Measurements from ENCODE around the gene LRRC18.

GRCh38 chr10:48957361-48958151 lies 17.9 kb upstream of the LRRC18 start:
- TF ChIP-seq CTCF (conservative IDR thresholded peaks at IDR 0.05; ENCODE audit: low read depth, low read length) (no peak), EZH2 (IDR thresholded peaks at IDR 0.05; ENCODE audit: low read length, unreplicated experiment) (no peak), EZH2phosphoT487 (IDR thresholded peaks at IDR 0.05; ENCODE audit: borderline replicate concordance, low read length) (no peak)
